ENCODE measurements around the gene ZRANB3. TPM values are rescaled to one million over a fixed set of nuclear protein-coding genes. Genes with fewer than 3 reads are reported as not detected.

Gene ZRANB3
- total RNA-seq, 1 experiment from 2014 or later: 12.0 TPM

DNA sequence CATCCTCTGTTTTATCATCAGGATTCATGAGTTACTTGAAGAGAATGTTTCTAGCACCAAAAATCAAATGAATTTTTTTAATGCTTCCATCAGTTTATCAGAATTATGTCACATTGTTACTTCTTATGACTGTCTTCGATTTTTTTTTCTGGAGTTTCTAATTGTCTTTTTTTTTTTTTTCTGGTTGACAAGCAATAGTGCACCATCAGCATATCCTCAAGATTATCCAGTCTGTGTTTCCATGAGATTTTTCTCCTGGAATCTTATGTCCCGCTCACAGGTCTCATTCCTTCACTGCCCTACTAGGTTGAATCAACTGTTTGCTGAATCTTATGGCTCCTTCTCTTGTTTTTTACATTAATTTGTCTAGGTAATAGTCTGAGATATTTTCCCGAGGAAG is 16.3 kb upstream of the ZRANB3 start:
- ATAC-seq (no peak), DNase-seq (ENCODE audit: low read depth, low spot score) (no peak)
- ChIA-PET CTCF (no interaction called here), POLR2A (no interaction called here), RAD21 (ENCODE audit: low non-redundant PET in 1 of 2, low total read pairs in 2 of 2, uncharacterized antibody in 2 of 2, unreplicated experiment in 2 of 2) (no interaction called here)
- H3K27ac ChIP-seq (ENCODE audit: low read depth, low read length): no peak overlapping the region
- no peaks in the 10 kb centered on the region for H3K4me1 ChIP-seq (ENCODE audit: control insufficient read depth in 1 of 2, insufficient read depth in 2 of 2, low read length in 2 of 2)
- no peak overlapping the region for H3K9ac ChIP-seq (ENCODE audit: low read length)
- H3K36me3 ChIP-seq (ENCODE audit: control insufficient read depth in 1 of 2, insufficient read depth in 2 of 2, low read length in 2 of 2): no peaks in the 10 kb centered on the region
- H3K4me3 ChIP-seq (replicated peaks in 1 of 2; ENCODE audit: low read depth in 1 of 2, low read length in 2 of 2): no peak overlapping the region
- no TSS peak for BruUV-seq (replicated peaks)
- no peak overlapping the region for H3K4me2 ChIP-seq (ENCODE audit: low read length)
- intact Hi-C loops (cut with micrococcal nuclease): no loop called here
- H3K27me3 ChIP-seq (ENCODE audit: insufficient read depth, low read length): no peaks in the 10 kb centered on the region
- peaks cover 89% of the 10 kb centered on the region for H3K79me2 ChIP-seq (ENCODE audit: insufficient read depth, low read length)
- peaks cover under 1% of the 10 kb centered on the region; the same call in 1 of the 2 replicates for H4K20me1 ChIP-seq (ENCODE audit: insufficient read depth)
- H3K9me2 ChIP-seq (ENCODE audit: insufficient read depth): no peaks in the 10 kb centered on the region
- TF ChIP-seq ZFX (IDR thresholded peaks at IDR 0.05) (no peak), EGR1 (IDR thresholded peaks at IDR 0.05; ENCODE audit: low read depth) (no peak), RAD21 (IDR thresholded peaks at IDR 0.05; ENCODE audit: low read depth) (no peak), SRF (IDR thresholded peaks at IDR 0.05; ENCODE audit: low read depth) (no peak), YY1 (IDR thresholded peaks at IDR 0.05; ENCODE audit: extremely low read depth, insufficient replicate concordance, low read depth, low read length) (no peak), JUND (IDR thresholded peaks at IDR 0.05) (no peak), SP1 (IDR thresholded peaks at IDR 0.05; ENCODE audit: low read depth) (no peak), ELF1 (IDR thresholded peaks at IDR 0.05; ENCODE audit: borderline replicate concordance, low read depth) (no peak), POLR2A (IDR thresholded peaks at IDR 0.05; ENCODE audit: borderline replicate concordance, extremely low read depth, insufficient read depth, insufficient read length) (no peak), SIN3A (IDR thresholded peaks at IDR 0.05; ENCODE audit: low read depth) (no peak), FOSL1 (IDR thresholded peaks at IDR 0.05; ENCODE audit: low read depth) (no peak), POLR2AphosphoS5 (IDR thresholded peaks at IDR 0.05; ENCODE audit: low read depth, low read length) (no peak), ZNF274 (IDR thresholded peaks at IDR 0.05; ENCODE audit: low read depth, low read length) (no peak)
- TF ChIP-seq, protein P1, sequence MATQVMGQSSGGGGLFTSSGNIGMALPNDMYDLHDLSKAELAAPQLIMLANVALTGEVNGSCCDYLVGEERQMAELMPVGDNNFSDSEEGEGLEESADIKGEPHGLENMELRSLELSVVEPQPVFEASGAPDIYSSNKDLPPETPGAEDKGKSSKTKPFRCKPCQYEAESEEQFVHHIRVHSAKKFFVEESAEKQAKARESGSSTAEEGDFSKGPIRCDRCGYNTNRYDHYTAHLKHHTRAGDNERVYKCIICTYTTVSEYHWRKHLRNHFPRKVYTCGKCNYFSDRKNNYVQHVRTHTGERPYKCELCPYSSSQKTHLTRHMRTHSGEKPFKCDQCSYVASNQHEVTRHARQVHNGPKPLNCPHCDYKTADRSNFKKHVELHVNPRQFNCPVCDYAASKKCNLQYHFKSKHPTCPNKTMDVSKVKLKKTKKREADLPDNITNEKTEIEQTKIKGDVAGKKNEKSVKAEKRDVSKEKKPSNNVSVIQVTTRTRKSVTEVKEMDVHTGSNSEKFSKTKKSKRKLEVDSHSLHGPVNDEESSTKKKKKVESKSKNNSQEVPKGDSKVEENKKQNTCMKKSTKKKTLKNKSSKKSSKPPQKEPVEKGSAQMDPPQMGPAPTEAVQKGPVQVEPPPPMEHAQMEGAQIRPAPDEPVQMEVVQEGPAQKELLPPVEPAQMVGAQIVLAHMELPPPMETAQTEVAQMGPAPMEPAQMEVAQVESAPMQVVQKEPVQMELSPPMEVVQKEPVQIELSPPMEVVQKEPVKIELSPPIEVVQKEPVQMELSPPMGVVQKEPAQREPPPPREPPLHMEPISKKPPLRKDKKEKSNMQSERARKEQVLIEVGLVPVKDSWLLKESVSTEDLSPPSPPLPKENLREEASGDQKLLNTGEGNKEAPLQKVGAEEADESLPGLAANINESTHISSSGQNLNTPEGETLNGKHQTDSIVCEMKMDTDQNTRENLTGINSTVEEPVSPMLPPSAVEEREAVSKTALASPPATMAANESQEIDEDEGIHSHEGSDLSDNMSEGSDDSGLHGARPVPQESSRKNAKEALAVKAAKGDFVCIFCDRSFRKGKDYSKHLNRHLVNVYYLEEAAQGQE (IDR thresholded peaks at IDR 0.05; ENCODE audit: low read depth): no peak
- TF ChIP-seq, protein P2, sequence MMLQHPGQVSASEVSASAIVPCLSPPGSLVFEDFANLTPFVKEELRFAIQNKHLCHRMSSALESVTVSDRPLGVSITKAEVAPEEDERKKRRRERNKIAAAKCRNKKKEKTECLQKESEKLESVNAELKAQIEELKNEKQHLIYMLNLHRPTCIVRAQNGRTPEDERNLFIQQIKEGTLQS (IDR thresholded peaks at IDR 0.05): no peak
- TF ChIP-seq, protein P3, sequence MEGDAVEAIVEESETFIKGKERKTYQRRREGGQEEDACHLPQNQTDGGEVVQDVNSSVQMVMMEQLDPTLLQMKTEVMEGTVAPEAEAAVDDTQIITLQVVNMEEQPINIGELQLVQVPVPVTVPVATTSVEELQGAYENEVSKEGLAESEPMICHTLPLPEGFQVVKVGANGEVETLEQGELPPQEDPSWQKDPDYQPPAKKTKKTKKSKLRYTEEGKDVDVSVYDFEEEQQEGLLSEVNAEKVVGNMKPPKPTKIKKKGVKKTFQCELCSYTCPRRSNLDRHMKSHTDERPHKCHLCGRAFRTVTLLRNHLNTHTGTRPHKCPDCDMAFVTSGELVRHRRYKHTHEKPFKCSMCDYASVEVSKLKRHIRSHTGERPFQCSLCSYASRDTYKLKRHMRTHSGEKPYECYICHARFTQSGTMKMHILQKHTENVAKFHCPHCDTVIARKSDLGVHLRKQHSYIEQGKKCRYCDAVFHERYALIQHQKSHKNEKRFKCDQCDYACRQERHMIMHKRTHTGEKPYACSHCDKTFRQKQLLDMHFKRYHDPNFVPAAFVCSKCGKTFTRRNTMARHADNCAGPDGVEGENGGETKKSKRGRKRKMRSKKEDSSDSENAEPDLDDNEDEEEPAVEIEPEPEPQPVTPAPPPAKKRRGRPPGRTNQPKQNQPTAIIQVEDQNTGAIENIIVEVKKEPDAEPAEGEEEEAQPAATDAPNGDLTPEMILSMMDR (IDR thresholded peaks at IDR 0.05 in 2 of 3, conservative IDR thresholded peaks at IDR 0.05 in 1 of 3; ENCODE audit: borderline replicate concordance in 1 of 3, insufficient read depth in 1 of 3, low read depth in 2 of 3, low read length in 2 of 3): no peak
- TF ChIP-seq, protein P4, sequence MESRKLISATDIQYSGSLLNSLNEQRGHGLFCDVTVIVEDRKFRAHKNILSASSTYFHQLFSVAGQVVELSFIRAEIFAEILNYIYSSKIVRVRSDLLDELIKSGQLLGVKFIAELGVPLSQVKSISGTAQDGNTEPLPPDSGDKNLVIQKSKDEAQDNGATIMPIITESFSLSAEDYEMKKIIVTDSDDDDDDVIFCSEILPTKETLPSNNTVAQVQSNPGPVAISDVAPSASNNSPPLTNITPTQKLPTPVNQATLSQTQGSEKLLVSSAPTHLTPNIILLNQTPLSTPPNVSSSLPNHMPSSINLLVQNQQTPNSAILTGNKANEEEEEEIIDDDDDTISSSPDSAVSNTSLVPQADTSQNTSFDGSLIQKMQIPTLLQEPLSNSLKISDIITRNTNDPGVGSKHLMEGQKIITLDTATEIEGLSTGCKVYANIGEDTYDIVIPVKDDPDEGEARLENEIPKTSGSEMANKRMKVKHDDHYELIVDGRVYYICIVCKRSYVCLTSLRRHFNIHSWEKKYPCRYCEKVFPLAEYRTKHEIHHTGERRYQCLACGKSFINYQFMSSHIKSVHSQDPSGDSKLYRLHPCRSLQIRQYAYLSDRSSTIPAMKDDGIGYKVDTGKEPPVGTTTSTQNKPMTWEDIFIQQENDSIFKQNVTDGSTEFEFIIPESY (IDR thresholded peaks at IDR 0.05; ENCODE audit: extremely low read depth, insufficient replicate concordance, low read length): no peak
- no peaks in the 10 kb centered on the region for H3K9me3 ChIP-seq (ENCODE audit: control insufficient read depth in 1 of 2, insufficient read depth in 1 of 2, low read depth in 1 of 2, low read length in 2 of 2)
- no peak overlapping the region for H2AFZ ChIP-seq (ENCODE audit: low read depth, low read length, poor library complexity, severe bottlenecking)

Measured in HCT116 (cell line).